Measurements from ENCODE around the gene KIF26B.

KIF26B gene

GRCh38 chr1:245488346-245489129 is 333.8 kb downstream of the KIF26B start:
- DNase-seq (ENCODE audit: low read depth in 4 of 4, low spot score in 1 of 4), result no peak

DNA sequence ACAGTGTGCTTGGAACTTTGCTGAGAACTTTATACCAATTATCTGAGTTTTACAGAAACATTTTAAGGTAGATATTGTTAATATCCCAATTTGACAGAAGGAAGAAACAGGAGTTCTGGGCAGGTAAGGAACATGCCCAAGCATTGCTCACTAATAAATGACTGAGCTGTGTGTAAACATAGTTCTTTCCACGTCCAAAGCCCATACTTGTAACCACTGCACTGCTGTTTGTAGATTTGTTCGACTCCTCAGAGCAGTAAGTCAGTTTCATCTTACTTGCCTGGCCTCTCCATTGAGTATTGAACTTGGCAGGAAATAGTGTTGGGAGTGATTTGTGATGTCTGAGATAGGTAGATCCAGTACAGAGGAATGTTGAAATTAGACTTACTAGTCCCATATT is 335.1 kb downstream of the KIF26B start:
- DNase-seq (ENCODE audit: low read depth in 4 of 4, low spot score in 1 of 4), result no peak

DNA sequence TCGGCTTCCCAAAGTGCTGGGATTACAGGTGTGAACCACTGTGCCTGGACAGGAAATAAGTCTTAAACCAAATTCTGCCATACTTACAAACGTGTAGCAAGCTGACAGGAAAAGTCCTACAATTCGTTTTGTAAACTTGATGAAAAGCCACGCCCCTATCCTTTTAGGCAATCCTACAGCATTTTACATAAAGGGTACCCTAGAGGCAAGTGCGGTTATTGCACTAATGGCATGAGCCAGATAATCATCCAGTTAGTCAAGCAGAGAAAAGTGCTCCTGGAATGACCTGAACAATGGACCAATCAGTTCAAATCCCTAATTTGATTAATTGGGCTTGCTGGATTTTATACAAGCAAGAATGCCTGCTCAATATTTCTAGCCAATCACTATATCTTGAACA is 338.2 kb downstream of the KIF26B start:
- no peak for DNase-seq (ENCODE audit: low read depth in 4 of 4, low spot score in 1 of 4)

DNA sequence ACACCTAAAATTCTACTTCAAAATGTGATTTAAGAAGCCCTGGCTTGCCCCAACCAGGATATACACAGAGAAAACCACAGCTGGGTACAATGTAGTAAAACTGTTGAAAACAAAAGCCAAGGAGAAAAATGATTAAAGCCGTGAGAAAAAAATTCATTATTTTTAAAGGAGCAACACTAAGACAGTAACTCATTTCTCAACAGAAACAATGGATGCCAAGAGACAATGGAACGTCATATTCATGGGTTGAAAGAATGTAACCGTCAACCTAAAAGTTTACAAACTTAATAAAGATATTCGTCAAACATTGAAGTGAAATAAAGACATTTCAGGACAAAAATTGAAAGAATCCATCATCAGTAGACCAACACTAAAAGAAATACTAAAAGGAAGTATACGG is 340.9 kb downstream of the KIF26B start:
- DNase-seq (ENCODE audit: low read depth in 4 of 4, low spot score in 1 of 4), result no peak

DNA sequence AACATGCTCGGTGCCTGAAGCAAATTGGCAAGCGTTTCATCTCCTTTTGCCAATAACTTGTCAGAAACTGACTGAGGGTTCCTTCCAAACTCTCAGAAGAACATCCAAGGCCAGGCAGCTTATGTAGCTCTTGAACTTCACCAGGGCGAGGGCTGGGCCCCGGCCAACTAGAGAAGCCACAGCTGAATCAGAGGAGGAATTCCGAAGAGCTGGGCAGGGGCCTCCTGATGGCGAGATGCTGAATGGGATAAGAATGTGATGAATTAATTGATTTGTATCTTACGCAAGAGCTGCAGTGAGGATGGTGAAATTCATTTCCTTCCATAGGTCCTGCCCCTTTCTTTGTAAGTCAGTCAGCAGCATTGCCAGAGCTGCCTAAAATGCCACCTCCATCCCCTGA is 345.8 kb downstream of the KIF26B start:
- no peak for DNase-seq (ENCODE audit: low read depth in 4 of 4, low spot score in 1 of 4)

DNA sequence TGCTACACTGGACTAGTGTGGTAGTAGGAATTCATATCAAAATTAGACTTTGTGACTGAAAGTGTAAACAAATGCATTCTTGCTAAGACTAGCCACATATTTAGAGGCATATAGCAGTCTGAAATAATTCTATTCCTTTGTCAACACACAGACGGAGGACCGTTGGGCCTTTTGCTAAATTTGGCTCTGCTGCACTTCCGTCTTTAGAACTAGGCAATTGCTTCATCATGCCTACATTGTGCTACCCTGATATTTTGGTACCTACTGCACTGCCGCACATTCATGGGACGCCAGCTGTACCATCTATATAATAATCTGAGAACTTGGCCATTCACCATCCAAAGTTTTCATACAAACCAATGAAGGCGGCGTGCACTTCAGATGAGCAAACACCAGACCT is 346.8 kb downstream of the KIF26B start:
- DNase-seq (ENCODE audit: low read depth in 4 of 4, low spot score in 1 of 4), result no peak

GRCh38 chr1:245503548-245503947 is 348.8 kb downstream of the KIF26B start:
- DNase-seq (ENCODE audit: low read depth in 4 of 4, low spot score in 1 of 4), result no peak

DNA sequence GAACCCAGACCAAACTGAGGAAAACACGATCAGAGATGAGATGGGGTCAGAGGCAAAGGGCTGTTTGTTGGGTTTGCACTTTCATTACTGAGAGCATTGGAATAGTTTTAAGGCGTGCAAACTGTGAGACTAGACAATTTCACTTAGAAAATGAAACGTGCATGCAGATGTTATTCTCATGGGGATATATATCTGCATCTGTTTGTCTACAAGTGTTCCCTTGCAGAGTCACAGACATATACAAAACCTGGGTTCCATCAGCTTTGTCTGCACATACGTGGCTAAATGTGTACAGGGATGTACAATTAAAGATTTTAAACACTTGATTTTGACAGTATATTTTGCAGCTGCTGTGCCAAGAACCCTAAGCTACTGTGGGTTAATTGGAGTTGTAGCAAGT is 355.4 kb downstream of the KIF26B start:
- no peak for DNase-seq (ENCODE audit: low read depth in 4 of 4, low spot score in 1 of 4)

GRCh38 chr1:245512181-245512888 is 357.6 kb downstream of the KIF26B start:
- no peak for DNase-seq (ENCODE audit: low read depth in 4 of 4, low spot score in 1 of 4)

DNA sequence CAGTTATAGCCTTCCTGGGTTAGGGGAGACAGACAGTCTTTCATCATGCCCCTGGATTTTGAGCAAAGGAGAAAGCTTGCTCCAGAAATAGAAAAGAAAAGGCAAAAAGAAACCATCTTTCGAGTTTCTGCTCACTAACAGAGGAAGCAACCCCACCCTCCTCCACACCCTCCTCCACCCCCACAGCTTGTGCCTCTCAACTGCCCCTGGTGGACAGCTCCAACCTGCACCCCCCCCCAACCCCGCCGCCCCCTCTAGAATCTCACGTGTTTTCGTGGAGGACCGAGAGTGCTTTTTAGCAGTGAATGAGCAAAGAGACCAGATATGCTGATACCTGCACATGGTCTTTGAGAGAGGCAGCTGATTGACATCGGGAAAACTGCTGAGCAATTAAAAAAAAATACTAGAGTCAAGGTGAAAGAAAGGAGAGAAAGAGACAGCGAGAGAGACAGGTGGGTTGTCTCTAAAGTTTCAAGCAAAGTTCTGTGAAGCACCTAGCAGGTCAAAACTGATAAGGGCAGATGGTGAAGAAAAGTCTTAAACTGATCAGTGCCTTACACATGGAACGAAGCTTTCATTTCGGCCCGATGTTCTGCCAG is 358.3 kb downstream of the KIF26B start:
- no peak for DNase-seq (ENCODE audit: low read depth in 4 of 4, low spot score in 1 of 4)

GRCh38 chr1:245516284-245516759 is 361.5 kb downstream of the KIF26B start:
- DNase-seq (ENCODE audit: low read depth in 4 of 4, low spot score in 1 of 4), result no peak

- no peak for DNase-seq (ENCODE audit: low read depth in 4 of 4, low spot score in 1 of 4)
These were observed 365.8 kb downstream of the KIF26B start for GRCh38 chr1:245520611-245521010.

GRCh38 chr1:245526141-245526540 is 371.4 kb downstream of the KIF26B start:
- no peak for DNase-seq (ENCODE audit: low read depth in 4 of 4, low spot score in 1 of 4)

GRCh38 chr1:245528258-245528635 is 373.5 kb downstream of the KIF26B start:
- no peak for DNase-seq (ENCODE audit: low read depth in 4 of 4, low spot score in 1 of 4)

DNA sequence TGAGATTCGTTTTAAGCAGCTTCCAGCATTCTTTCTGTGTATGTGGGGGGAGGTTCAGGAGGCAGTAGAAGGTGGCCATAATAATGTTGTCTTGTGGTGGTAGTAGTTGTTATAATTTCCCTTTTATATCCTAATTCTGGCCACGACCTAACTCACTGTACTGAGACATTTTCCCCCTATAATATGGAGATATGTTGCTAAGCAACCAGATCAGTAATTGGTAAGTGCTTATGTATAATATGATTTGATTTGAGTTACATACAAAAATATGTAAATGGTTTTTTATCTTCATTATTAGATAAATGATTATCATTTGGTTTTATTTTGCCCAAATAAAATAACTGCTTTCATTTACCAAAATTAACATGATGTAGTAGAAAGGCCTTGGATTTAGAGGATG is 376.2 kb downstream of the KIF26B start:
- DNase-seq (ENCODE audit: low read depth in 4 of 4, low spot score in 1 of 4), result no peak

DNA sequence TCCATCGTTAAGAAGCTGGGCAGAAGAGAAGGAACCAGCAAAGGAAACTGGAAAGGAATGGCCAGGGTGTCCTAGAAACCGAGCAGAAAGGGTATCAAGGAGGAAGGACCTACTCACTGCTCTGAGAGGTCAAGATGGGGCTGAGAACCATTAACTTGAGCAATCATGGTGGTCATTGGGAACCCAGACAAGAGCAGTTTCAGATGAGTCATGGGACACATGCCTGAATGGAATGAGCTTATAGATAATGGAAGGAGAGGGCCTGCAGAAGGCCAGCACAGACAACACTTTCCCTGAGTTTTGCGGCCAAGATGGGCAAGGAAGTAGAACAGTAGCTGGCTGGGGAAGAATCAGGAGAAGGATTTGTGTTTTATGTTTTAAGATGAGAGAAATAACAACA is 383.2 kb downstream of the KIF26B start:
- DNase-seq (ENCODE audit: low read depth in 4 of 4, low spot score in 1 of 4), result no peak

DNA sequence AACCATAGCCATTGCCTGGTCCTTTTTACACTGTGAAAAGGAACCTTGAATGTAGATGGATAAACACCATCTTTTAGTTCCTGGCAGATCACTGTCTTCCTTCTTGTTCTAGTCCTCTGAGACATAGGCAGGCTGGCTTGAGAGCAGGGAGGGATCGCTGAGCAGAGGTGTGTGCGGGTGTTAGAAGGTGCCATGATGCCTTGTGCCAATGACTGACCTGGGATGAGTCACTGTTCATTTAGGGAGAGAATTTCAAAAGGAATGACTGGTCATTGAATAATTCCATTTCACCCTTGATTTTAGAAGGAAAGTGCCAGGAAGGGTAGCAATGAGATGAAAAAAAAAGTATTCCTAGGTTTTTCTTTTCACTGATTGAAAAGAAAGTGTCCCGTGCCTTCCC is 383.9 kb downstream of the KIF26B start:
- DNase-seq (ENCODE audit: low read depth in 4 of 4, low spot score in 1 of 4), result no peak

DNA sequence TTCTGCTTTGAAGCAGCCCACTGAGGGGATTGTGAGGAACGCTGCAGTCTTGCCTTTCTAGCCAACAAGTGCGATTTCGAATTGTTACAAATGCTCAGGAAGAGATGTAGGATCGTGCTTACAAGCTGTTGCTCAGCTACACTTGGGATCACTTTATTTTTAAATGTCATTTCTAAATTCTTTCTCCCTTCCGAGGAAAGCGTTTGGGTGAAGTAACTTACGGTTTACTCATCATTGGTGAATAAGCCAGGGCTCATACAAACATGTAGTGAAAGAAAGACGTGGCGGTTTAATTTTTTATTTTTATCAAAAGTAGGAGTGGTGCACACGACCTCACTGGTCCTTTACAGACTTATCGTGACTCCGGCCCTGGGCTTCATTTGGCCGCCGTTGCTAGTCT is 386.6 kb downstream of the KIF26B start:
- no peak for DNase-seq (ENCODE audit: low read depth in 4 of 4, low spot score in 1 of 4)

DNA sequence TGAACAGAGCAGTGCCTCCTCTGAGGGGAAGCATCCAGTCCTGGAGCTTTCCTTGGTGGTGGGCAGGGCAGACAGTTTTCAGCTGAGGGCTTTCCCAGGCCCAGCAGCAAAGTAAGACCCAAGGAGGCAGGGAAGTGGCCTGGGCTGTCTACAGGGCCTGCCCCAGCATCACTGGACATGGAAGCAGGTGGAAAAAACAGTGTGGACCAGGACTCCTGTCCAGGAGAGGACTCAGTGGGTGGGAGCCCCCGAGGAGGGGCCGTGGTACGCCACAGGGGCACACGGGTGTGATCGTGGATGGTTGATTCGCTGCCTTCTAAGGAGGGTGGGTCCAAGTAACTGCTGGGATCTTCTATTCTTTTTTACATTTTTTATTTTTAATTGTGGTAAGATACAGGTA is 387.6 kb downstream of the KIF26B start:
- DNase-seq (ENCODE audit: low read depth in 4 of 4, low spot score in 1 of 4), result no peak

GRCh38 chr1:245544236-245544635 is 389.5 kb downstream of the KIF26B start:
- no peak for DNase-seq (ENCODE audit: low read depth in 4 of 4, low spot score in 1 of 4)

GRCh38 chr1:245546875-245547274 is 392.1 kb downstream of the KIF26B start:
- DNase-seq (ENCODE audit: low read depth in 4 of 4, low spot score in 1 of 4), result no peak

DNA sequence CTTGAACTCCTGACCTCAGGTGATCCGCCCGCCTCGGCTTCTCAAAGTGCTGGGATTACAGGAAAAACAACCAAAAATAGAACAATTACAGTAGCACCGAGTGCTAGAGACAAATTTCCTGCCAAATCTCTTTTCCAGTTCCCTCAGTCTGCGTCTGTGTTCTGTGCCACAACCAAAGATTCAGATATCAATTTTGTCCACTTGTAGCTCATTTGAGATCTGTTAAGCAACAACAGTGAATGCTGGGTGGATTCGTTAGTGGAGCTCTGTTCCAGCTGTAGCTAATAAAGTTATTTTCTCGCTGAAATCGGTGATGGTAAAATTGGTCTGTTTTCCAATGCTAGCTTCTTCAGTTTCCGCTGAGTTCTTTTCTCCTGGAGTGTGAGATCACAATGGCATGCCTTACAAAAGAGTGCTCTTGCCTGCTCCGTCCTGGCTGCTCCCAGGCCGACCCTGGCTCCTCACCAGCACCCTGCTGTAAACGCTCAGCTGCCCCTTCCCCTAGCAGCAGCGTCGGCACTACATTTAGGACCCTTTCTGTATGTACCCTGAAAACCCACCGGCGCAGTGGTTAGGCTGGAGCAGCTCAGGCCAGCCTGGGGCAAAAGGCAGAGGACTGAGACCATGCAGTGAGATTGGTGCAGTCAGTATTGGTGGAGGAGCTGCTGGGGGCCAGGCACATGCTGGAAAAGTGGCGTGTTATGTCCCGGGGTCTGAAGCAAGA is 395.4 kb downstream of the KIF26B start:
- DNase-seq (ENCODE audit: low read depth in 4 of 4, low spot score in 1 of 4), result no peak

All from stimulated activated CD4-positive, alpha-beta T cell treated with anti-CD3 and anti-CD28 coated beads, Interleukin-1b, Interleukin-23, amount 100 ng/mL, for 24 hours (primary cell).